ENCODE measurements around the gene PEX14.
"Not testable (repeated sequence)": the region's sequence is repeated elsewhere in the genome, so short reads cannot be mapped to it uniquely, and the experiment has no call there.

The PEX14 gene

GRCh38 chr1:10474613-10475507, at the start of gene PEX14:
TSS of gene PEX14 (plus strand) at chr1:10474950. CDS start at chr1:10474967, 17 bp downstream.
- DNase-seq: peak; percentile 88

GRCh38 chr1:10425826-10426534, 48.8 kb upstream of the PEX14 start:
- DNase-seq: not testable (repeated sequence)

- DNase-seq: not testable (repeated sequence)
These were observed 48.3 kb upstream of the PEX14 start for GRCh38 chr1:10426535-10426848.

- no peak for DNase-seq
These were observed 45.8 kb upstream of the PEX14 start for GRCh38 chr1:10428984-10429383.

- DNase-seq: no peak
These were observed 44.9 kb upstream of the PEX14 start for GRCh38 chr1:10429868-10430215.

- peak; percentile 99 for DNase-seq
These were observed 44.3 kb upstream of the PEX14 start, which contains the start of gene CENPS for GRCh38 chr1:10430216-10431069. TSS of gene CENPS (plus strand) at chr1:10430433. CDS start at chr1:10430518, 85 bp downstream.

- DNase-seq: no peak
These were observed 43.5 kb upstream of the PEX14 start for GRCh38 chr1:10431070-10431730.

- no peak for DNase-seq
These were observed 41.6 kb upstream of the PEX14 start for GRCh38 chr1:10432910-10433700.

- no peak for DNase-seq
These were observed 41.0 kb upstream of the PEX14 start for GRCh38 chr1:10433790-10434189.

- DNase-seq: no peak
These were observed 40.2 kb upstream of the PEX14 start for GRCh38 chr1:10434590-10434989.

- DNase-seq: no peak
These were observed 37.7 kb upstream of the PEX14 start for GRCh38 chr1:10437052-10437451.

GRCh38 chr1:10438677-10439163, 36.0 kb upstream of the PEX14 start:
- no peak for DNase-seq

GRCh38 chr1:10440305-10440704, 34.4 kb upstream of the PEX14 start:
- DNase-seq: no peak

- DNase-seq: no peak
These were observed 34.0 kb upstream of the PEX14 start for GRCh38 chr1:10440794-10441193.

- DNase-seq: no peak
These were observed 30.5 kb upstream of the PEX14 start for GRCh38 chr1:10444248-10444647.

- no peak for DNase-seq
These were observed 29.9 kb upstream of the PEX14 start for GRCh38 chr1:10444795-10445397.

GRCh38 chr1:10446790-10447422, 27.8 kb upstream of the PEX14 start:
- DNase-seq: no peak

- DNase-seq: no peak
These were observed 25.0 kb upstream of the PEX14 start, which contains the start of gene CORT for GRCh38 chr1:10449751-10450150. TSS of gene CORT (plus strand) at chr1:10450031. CDS start at chr1:10450224, 193 bp downstream.

- no peak for DNase-seq
These were observed 24.5 kb upstream of the PEX14 start for GRCh38 chr1:10450156-10450814.

GRCh38 chr1:10450836-10451235, 23.9 kb upstream of the PEX14 start:
- no peak for DNase-seq
